Gastroesophageal sphincter (tissue), 3 donors: ENCODE measurements around the gene HTR6.
"Not testable (repeated sequence)": the region's sequence is repeated elsewhere in the genome, so short reads cannot be mapped to it uniquely, and the experiment has no call there.

Experiments
- EP300 ChIP-seq: sonication (generic); formaldehyde crosslinking; IDR thresholded peaks from one replicate; pipeline ENCODE4 v1.6.1; 2017; ENCODE audit warnings: antibody characterized with exemption, mild to moderate bottlenecking
- POLR2A ChIP-seq, 2 donors: fragments of 450-650 bp; IDR thresholded peaks; one replicate each; pipeline ENCODE4 v1.6.1; 2017; ENCODE audit warnings: antibody characterized with exemption in 2 of 2, mild to moderate bottlenecking in 2 of 2, moderate library complexity in 1 of 2
- TF ChIP-seq, protein P1 (sequence below), 4 experiments: fragments of 200-600 bp in 2 of 4; fragments of 450-650 bp in 2 of 4; sonication (generic) in 1 of 4; IDR thresholded peaks; one replicate each; pipeline ENCODE4 v1.5.1; 2017 to 2019; ENCODE audit warnings: antibody characterized with exemption in 4 of 4, mild to moderate bottlenecking in 2 of 4, moderate library complexity in 2 of 4

DNA sequence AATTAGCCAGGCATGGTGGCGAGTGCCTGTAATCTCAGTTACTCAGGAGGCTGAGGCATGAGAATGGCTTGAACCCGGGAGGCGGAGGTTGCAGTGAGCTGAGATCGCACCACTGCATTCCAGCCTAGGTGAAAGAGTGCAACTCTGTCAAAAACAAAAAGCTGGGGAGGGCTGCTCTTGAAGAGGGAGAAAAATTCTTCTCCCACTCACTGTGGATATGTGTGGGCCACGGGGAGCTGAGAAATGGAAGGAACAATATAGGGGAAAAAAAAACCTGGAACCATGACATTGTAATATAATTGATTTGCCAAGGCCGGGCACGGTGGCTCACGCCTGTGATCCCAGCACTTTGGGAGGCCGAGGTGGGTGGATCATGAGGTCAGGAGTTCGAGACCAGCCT is 27.9 kb upstream of the HTR6 start:
- TF ChIP-seq, protein P1, sequence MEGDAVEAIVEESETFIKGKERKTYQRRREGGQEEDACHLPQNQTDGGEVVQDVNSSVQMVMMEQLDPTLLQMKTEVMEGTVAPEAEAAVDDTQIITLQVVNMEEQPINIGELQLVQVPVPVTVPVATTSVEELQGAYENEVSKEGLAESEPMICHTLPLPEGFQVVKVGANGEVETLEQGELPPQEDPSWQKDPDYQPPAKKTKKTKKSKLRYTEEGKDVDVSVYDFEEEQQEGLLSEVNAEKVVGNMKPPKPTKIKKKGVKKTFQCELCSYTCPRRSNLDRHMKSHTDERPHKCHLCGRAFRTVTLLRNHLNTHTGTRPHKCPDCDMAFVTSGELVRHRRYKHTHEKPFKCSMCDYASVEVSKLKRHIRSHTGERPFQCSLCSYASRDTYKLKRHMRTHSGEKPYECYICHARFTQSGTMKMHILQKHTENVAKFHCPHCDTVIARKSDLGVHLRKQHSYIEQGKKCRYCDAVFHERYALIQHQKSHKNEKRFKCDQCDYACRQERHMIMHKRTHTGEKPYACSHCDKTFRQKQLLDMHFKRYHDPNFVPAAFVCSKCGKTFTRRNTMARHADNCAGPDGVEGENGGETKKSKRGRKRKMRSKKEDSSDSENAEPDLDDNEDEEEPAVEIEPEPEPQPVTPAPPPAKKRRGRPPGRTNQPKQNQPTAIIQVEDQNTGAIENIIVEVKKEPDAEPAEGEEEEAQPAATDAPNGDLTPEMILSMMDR (IDR thresholded peaks at IDR 0.05): not testable (repeated sequence)
- not testable (repeated sequence) for TF ChIP-seq EP300; POLR2A (IDR thresholded peaks at IDR 0.05)
